H1 (cell line): ENCODE data around the gene SLC6A12. TPM values are rescaled to one million over a fixed set of nuclear protein-coding genes. Genes with fewer than 3 reads are reported as not detected.

Source experiments
- CBX5 ChIP-seq: fragments of 300-800, 300-1000 bp; sonication (generic); IDR thresholded peaks from 2 replicates; pipeline ENCODE4 v1.7.1; 2016; ENCODE audit warnings: antibody characterized with exemption, low read length, low read depth
- CHD2 ChIP-seq: IDR thresholded peaks from 2 replicates; pipeline ENCODE4 v1.6.1; 2012; ENCODE audit warnings: low read length, improper control_type of control experiment
- MAFK ChIP-seq: IDR thresholded peaks from 2 replicates; pipeline ENCODE4 v1.6.1; 2012; ENCODE audit warnings: low read depth, mild to moderate bottlenecking, improper control_type of control experiment, low read length
- SAP30 ChIP-seq: fragments of 300-600 bp; sonication (generic); IDR thresholded peaks from 2 replicates; pipeline ENCODE4 v1.7.1; 2012; ENCODE audit warnings: low read length, moderate library complexity, mild to moderate bottlenecking, inconsistent platforms; ENCODE audit not compliant: insufficient read depth, insufficient replicate concordance
- polyA plus RNA-seq, 7 experiments: library from polyadenylated mRNA; depleted of rRNA in 3 of 7; stranded (reverse) in 5 of 7; unstranded in 2 of 7; fragments of >200 nt in 5 of 7; fragments of 200-250 nt in 2 of 7; gene quantifications; 1 replicate in 5 of 7; 2 replicates in 1 of 7; 4 replicates in 1 of 7; pipeline versions ENCODE4 v1.2.1 to v1.2.3, GENCODE V29; 2011 to 2013; ENCODE audit warnings: missing spikeins in 2 of 7, mixed read lengths in 2 of 7
- total RNA-seq: library from RNA; stranded (reverse); fragmentation: NEBNext Ultra II Directional; extraction: Animal tissue kit (Norgen Biotek cat#: 25700); gene quantifications from 2 replicates; pipeline ENCODE4 v1.2.1, GENCODE V29; 2021

The SLC6A12 gene
- total and polyA plus RNA-seq, 2 of the 8 experiments (the other 6 are each of a cell fraction or from before 2014, with no cell fraction given), result 0.70 to 1.1 TPM

DNA sequence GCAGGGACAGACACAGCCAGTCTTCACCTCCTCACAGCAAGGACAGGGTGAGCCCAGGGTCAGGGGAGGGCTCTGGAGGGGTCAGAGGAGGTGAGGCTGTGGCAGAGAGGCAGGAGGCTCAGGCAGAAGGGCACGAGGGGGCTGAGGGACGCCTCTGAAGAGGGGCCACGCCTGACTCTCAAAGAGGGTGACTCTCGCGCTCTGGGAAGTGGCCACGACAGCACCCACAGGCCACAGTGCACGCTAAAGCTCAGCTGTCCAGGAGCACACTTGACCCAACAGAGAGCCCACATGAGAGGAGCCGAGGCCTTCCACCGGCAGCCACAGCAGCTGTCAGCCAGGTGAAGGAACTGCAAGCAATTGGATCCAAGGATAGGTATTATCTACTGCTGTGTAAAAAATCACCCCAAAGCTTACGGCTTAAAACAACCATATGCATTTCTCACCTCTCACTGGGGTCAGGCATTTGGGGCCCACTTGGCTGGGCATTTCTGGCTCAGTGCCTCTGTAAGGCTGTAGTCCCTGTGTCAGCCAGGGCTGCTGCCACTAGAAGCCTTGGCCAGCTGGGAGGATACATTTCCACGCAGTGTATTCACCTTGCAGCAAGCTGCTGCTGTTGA, 27.8 kb downstream of the SLC6A12 start (continued):
- no peak for TF ChIP-seq SAP30
- no peak for TF ChIP-seq CBX5
- no peak for TF ChIP-seq CHD2
- no peak for TF ChIP-seq MAFK
